ENCODE measurements around the gene DNAI1.

The DNAI1 gene

GRCh38 chr9:34505370-34506120 is 46.9 kb downstream of the DNAI1 start:
- Histone ChIP-seq H3K36me3 (ENCODE audit: insufficient read depth, low read length) (no peaks in the 10 kb centered on the region), H3K9ac (ENCODE audit: low read depth, low read length) (no peak overlapping the region), H3K4me3 (ENCODE audit: low read length) (no peak overlapping the region), H3K4me1 (ENCODE audit: insufficient read depth, low read length) (peaks cover 9% of the 10 kb centered on the region; the same call in 1 of the 2 replicates), H3K9me3 (ENCODE audit: insufficient read depth, low read depth, low read length) (no peaks in the 10 kb centered on the region), H3K27me3 (ENCODE audit: insufficient read depth, low read length) (no peaks in the 10 kb centered on the region), H3K27ac (ENCODE audit: low read depth, low read length) (no peak overlapping the region)
- 92% methylated on average over 5 of the region's 5 CpGs for WGBS

GRCh38 chr9:34506623-34507022 is 48.0 kb downstream of the DNAI1 start:
- WGBS = 92% methylated on average over 7 of the region's 7 CpGs
- no peak overlapping the region for H3K4me3 ChIP-seq (ENCODE audit: low read length)
- no peaks in the 10 kb centered on the region for H3K36me3 ChIP-seq (ENCODE audit: insufficient read depth, low read length)
- no peak overlapping the region for H3K27ac ChIP-seq (ENCODE audit: low read depth, low read length)
- no peaks in the 10 kb centered on the region for H3K9me3 ChIP-seq (ENCODE audit: insufficient read depth, low read depth, low read length)
- H3K27me3 ChIP-seq (ENCODE audit: insufficient read depth, low read length) = no peaks in the 10 kb centered on the region; the same call in 1 of the 2 replicates
- no peak overlapping the region for H3K9ac ChIP-seq (ENCODE audit: low read depth, low read length)
- H3K4me1 ChIP-seq (ENCODE audit: insufficient read depth, low read length) = peaks cover 18% of the 10 kb centered on the region; the same call in 1 of the 2 replicates

- H3K9me3 ChIP-seq (ENCODE audit: insufficient read depth, low read depth, low read length) = no peaks in the 10 kb centered on the region
- no peak overlapping the region for H3K27ac ChIP-seq (ENCODE audit: low read depth, low read length)
- peaks cover 26% of the 10 kb centered on the region for H3K4me1 ChIP-seq (ENCODE audit: insufficient read depth, low read length)
- H3K9ac ChIP-seq (ENCODE audit: low read depth, low read length) = no peak overlapping the region
- H3K4me3 ChIP-seq (ENCODE audit: low read length) = no peak overlapping the region
- H3K27me3 ChIP-seq (ENCODE audit: insufficient read depth, low read length) = no peaks in the 10 kb centered on the region; the same call in 1 of the 2 replicates
- no peaks in the 10 kb centered on the region for H3K36me3 ChIP-seq (ENCODE audit: insufficient read depth, low read length)
- 92% methylated on average over 5 of the region's 5 CpGs for WGBS
These were observed 49.0 kb downstream of the DNAI1 start for GRCh38 chr9:34507556-34507955.

GRCh38 chr9:34507966-34508365 is 49.4 kb downstream of the DNAI1 start:
- H3K36me3 ChIP-seq (ENCODE audit: insufficient read depth, low read length) = no peaks in the 10 kb centered on the region
- peaks cover 27% of the 10 kb centered on the region for H3K4me1 ChIP-seq (ENCODE audit: insufficient read depth, low read length)
- no peaks in the 10 kb centered on the region; the same call in 1 of the 2 replicates for H3K27me3 ChIP-seq (ENCODE audit: insufficient read depth, low read length)

GRCh38 chr9:34508463-34508862 is 49.9 kb downstream of the DNAI1 start:
- 93% methylated on average over 3 of the region's 3 CpGs for WGBS
- H3K27ac ChIP-seq (ENCODE audit: low read depth, low read length) = no peak overlapping the region
- H3K27me3 ChIP-seq (ENCODE audit: insufficient read depth, low read length) = no peaks in the 10 kb centered on the region; the same call in 1 of the 2 replicates
- no peaks in the 10 kb centered on the region for H3K9me3 ChIP-seq (ENCODE audit: insufficient read depth, low read depth, low read length)
- H3K9ac ChIP-seq (ENCODE audit: low read depth, low read length) = no peak overlapping the region
- H3K4me1 ChIP-seq (ENCODE audit: insufficient read depth, low read length) = peaks cover 32% of the 10 kb centered on the region
- H3K36me3 ChIP-seq (ENCODE audit: insufficient read depth, low read length) = no peaks in the 10 kb centered on the region
- H3K4me3 ChIP-seq (ENCODE audit: low read length) = no peak overlapping the region

More at GRCh38 chr9:34507966-34508365, 49.4 kb downstream of the DNAI1 start:
- Histone ChIP-seq H3K4me3 (ENCODE audit: low read length) (no peak overlapping the region), H3K9ac (ENCODE audit: low read depth, low read length) (no peak overlapping the region), H3K9me3 (ENCODE audit: insufficient read depth, low read depth, low read length) (no peaks in the 10 kb centered on the region), H3K27ac (ENCODE audit: low read depth, low read length) (no peak overlapping the region)

- H3K27me3 ChIP-seq (ENCODE audit: insufficient read depth, low read length) = no peaks in the 10 kb centered on the region; the same call in 1 of the 2 replicates
- H3K9ac ChIP-seq (ENCODE audit: low read depth, low read length) = no peak overlapping the region
- H3K9me3 ChIP-seq (ENCODE audit: insufficient read depth, low read depth, low read length) = no peaks in the 10 kb centered on the region
- peaks cover 36% of the 10 kb centered on the region for H3K4me1 ChIP-seq (ENCODE audit: insufficient read depth, low read length)
- H3K36me3 ChIP-seq (ENCODE audit: insufficient read depth, low read length) = no peaks in the 10 kb centered on the region
- 91% methylated on average over 3 of the region's 3 CpGs for WGBS
- no peak overlapping the region for H3K4me3 ChIP-seq (ENCODE audit: low read length)
- no peak overlapping the region for H3K27ac ChIP-seq (ENCODE audit: low read depth, low read length)
These were observed 50.3 kb downstream of the DNAI1 start for GRCh38 chr9:34508951-34509350.

GRCh38 chr9:34510497-34511468 is 52.2 kb downstream of the DNAI1 start:
- Histone ChIP-seq H3K27ac (ENCODE audit: low read depth, low read length) (no peak overlapping the region), H3K9ac (ENCODE audit: low read depth, low read length) (no peak overlapping the region), H3K9me3 (ENCODE audit: insufficient read depth, low read depth, low read length) (no peaks in the 10 kb centered on the region), H3K4me3 (ENCODE audit: low read length) (no peak overlapping the region), H3K27me3 (ENCODE audit: insufficient read depth, low read length) (no peaks in the 10 kb centered on the region; the same call in 1 of the 2 replicates), H3K36me3 (ENCODE audit: insufficient read depth, low read length) (no peaks in the 10 kb centered on the region), H3K4me1 (ENCODE audit: insufficient read depth, low read length) (peaks cover 37% of the 10 kb centered on the region)
- WGBS = 62% methylated on average over 13 of the region's 13 CpGs

- WGBS = 46% methylated on average over 8 of the region's 9 CpGs
- Histone ChIP-seq H3K27me3 (ENCODE audit: insufficient read depth, low read length) (no peaks in the 10 kb centered on the region; the same call in 1 of the 2 replicates), H3K9me3 (ENCODE audit: insufficient read depth, low read depth, low read length) (no peaks in the 10 kb centered on the region), H3K4me1 (ENCODE audit: insufficient read depth, low read length) (peaks cover 37% of the 10 kb centered on the region), H3K9ac (ENCODE audit: low read depth, low read length) (0 out of 2 replicates have a peak overlapping the region, but pooled peaks have one; percentile 14), H3K27ac (ENCODE audit: low read depth, low read length) (peak overlapping the region; percentile 34; the same call in 1 of the 2 replicates), H3K4me3 (ENCODE audit: low read length) (no peak overlapping the region), H3K36me3 (ENCODE audit: insufficient read depth, low read length) (no peaks in the 10 kb centered on the region)
These were observed 53.8 kb downstream of the DNAI1 start for GRCh38 chr9:34512131-34513078.

- Histone ChIP-seq H3K9ac (ENCODE audit: low read depth, low read length) (no peak overlapping the region), H3K9me3 (ENCODE audit: insufficient read depth, low read depth, low read length) (no peaks in the 10 kb centered on the region), H3K27me3 (ENCODE audit: insufficient read depth, low read length) (no peaks in the 10 kb centered on the region; the same call in 1 of the 2 replicates), H3K27ac (ENCODE audit: low read depth, low read length) (peak overlapping the region; percentile 42; the same call in 1 of the 2 replicates), H3K36me3 (ENCODE audit: insufficient read depth, low read length) (no peaks in the 10 kb centered on the region), H3K4me1 (ENCODE audit: insufficient read depth, low read length) (peaks cover 37% of the 10 kb centered on the region), H3K4me3 (ENCODE audit: low read length) (0 out of 2 replicates have a peak overlapping the region, but pooled peaks have one; percentile 0)
- WGBS = 16% methylated on average over 2 of the region's 2 CpGs
These were observed 55.1 kb downstream of the DNAI1 start for GRCh38 chr9:34513567-34514214.

GRCh38 chr9:34514401-34514800 is 55.8 kb downstream of the DNAI1 start:
- Histone ChIP-seq H3K9me3 (ENCODE audit: insufficient read depth, low read depth, low read length) (no peaks in the 10 kb centered on the region), H3K27ac (ENCODE audit: low read depth, low read length) (no peak overlapping the region)

More at GRCh38 chr9:34514401-34514800, 55.8 kb downstream of the DNAI1 start:
- H3K9ac ChIP-seq (ENCODE audit: low read depth, low read length) = no peak overlapping the region
- no peaks in the 10 kb centered on the region; the same call in 1 of the 2 replicates for H3K27me3 ChIP-seq (ENCODE audit: insufficient read depth, low read length)
- no peak overlapping the region for H3K4me3 ChIP-seq (ENCODE audit: low read length)
- H3K36me3 ChIP-seq (ENCODE audit: insufficient read depth, low read length) = no peaks in the 10 kb centered on the region
- H3K4me1 ChIP-seq (ENCODE audit: insufficient read depth, low read length) = peaks cover 37% of the 10 kb centered on the region
- 96% methylated on average over 8 of the region's 8 CpGs for WGBS

All from HUES64 (cell line).